Gastrocnemius medialis (tissue), 4 donors: ENCODE results near the gene FNIP2.

Experiments
- CTCF ChIP-seq, 5 experiments: fragments of 450-650 bp in 3 of 5; fragments of 200-600 bp in 2 of 5; sonication (generic) in 2 of 5; IDR thresholded peaks in 4 of 5; conservative IDR thresholded peaks in 1 of 5; 1 replicate in 4 of 5; 2 replicates in 1 of 5; pipeline ENCODE4 v1.5.1; 2016 to 2019; ENCODE audit warnings: antibody characterized with exemption in 5 of 5, mild to moderate bottlenecking in 3 of 5, moderate library complexity in 3 of 5
- POLR2A ChIP-seq, 2 donors: fragments of 450-650 bp; IDR thresholded peaks; one replicate each; pipeline ENCODE4 v1.6.1; 2017; ENCODE audit warnings: antibody characterized with exemption in 2 of 2, mild to moderate bottlenecking in 2 of 2, moderate library complexity in 2 of 2

- no peak for TF ChIP-seq CTCF (IDR thresholded peaks at IDR 0.05 in 4 of 5, conservative IDR thresholded peaks at IDR 0.05 in 1 of 5)
- no peak for TF ChIP-seq POLR2A (IDR thresholded peaks at IDR 0.05)
Observed at GRCh38 chr4:158783785-158784184, 15.0 kb downstream of the FNIP2 start.
